T1000 (cell line): Measurements from ENCODE around the gene ATF2.

ENCODE experiments used
- DNase-seq: peaks from one replicate; lab custom pipeline; 2025; ENCODE audit warnings: mixed read lengths; lab: John Stamatoyannopoulos, UW

ATF2 gene, protein sequence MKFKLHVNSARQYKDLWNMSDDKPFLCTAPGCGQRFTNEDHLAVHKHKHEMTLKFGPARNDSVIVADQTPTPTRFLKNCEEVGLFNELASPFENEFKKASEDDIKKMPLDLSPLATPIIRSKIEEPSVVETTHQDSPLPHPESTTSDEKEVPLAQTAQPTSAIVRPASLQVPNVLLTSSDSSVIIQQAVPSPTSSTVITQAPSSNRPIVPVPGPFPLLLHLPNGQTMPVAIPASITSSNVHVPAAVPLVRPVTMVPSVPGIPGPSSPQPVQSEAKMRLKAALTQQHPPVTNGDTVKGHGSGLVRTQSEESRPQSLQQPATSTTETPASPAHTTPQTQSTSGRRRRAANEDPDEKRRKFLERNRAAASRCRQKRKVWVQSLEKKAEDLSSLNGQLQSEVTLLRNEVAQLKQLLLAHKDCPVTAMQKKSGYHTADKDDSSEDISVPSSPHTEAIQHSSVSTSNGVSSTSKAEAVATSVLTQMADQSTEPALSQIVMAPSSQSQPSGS

DNA sequence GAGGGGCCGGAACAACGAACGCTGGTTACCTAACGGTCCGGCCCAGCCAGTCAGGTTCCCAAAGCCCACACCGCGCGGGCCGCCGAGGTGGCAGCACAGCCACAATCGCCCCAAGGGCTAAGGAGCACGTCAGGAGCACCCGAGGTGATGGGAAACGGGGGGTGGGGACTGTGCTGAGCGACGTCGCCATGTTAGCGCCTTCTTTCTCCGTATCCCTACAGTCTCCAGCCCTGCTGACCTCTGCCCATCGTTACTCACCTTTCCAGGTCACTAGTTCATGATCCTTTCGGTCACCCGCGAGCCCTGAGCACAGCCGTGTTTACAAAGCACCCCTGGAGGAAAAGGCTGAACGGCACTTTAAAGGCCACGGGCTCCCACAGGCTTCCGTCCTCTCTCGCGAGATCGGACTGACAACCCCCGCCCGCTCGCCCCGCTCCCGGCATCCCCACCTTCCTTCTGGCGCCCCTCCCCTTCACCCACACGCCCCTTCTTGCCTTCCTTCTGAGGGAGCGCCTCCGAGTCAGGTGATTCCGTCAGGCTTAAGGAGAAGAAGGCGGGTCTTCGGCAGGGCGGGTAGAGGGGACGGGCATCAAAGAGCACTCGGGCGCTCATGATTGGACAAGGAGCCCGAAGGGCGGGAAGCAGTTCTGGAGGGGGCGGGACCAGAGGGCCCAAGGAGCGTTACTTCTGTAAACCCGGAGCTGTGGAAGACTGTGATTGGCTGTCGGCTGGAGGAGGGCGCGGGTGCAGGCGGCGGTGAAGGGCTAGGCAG, at the start of gene ATF2:
ATF2 (minus strand) TSS at position 412 of the 772 bp plus-strand sequence. CDS start 31,760 bp downstream, outside the sequence.
- DNase-seq: peak; percentile 98

DNA sequence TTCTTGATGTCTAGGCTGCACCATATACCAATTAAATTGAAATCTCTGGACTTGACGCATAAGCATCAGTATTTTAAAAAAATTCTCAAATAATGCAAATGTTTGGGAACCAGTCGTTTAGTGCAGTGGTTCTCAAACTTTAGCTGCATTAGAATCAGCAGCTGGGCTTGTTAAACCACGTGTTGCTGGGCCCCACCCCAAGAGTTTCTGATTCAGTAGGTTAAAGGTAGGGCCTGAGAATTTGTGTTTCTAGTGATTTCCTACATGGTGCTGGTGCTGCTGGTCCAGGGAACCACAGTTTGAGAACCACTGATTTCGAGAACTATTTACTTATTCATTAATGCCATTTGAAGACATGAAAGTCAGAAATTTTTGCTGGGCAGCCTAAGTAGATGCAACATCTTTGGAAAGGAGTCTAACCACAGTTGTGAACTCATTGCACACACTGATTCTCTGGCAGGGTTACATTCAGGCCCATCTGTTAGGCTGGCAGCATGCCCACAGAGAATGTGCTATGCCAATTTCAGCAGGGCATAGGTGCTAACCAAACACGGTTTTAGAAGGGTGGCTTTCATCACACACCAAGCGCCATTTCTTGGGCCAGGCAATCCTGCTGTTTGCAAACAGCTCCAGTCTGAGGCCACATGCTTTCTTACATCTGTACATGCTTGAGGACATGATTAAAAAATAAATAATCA, 39.9 kb upstream of the ATF2 start:
- no peak for DNase-seq

DNA sequence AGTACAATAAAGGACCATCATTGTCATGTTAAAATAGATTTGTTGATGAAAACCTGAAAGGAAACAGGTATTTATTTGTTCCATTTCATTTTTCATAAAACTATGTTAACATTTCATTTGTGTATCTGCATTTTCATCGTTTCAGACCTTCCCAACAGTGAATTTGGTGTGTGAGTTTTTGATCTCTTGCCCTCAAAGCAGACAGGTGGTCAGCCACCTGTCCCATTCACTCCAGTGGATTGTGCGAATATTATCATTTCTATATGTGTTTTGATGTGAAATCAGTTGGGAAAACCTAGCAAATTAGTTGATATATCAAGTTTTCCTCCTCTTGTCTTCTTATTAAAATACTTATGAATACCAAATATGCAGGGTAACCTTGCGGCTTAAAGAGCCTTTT, 38.9 kb upstream of the ATF2 start:
- no peak for DNase-seq

DNA sequence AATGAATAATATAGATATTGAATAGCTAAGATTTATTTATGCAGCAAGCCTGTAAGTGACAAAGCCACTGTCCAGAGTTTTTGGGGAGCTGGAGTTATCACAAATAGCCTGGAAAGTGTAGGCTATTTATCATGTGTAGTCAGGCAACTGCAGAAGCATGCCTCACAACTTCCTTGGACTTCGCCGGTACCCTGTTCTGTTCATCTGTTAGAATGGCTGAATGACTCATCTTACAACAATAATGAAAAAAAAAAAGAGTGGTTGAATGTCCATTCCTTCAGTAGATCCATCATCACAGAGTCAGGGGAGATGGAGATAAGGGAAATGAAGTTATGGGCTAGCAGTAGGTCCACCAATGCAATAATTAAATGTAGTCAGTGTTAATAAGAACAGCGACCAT, 37.5 kb upstream of the ATF2 start:
- no peak for DNase-seq

DNA sequence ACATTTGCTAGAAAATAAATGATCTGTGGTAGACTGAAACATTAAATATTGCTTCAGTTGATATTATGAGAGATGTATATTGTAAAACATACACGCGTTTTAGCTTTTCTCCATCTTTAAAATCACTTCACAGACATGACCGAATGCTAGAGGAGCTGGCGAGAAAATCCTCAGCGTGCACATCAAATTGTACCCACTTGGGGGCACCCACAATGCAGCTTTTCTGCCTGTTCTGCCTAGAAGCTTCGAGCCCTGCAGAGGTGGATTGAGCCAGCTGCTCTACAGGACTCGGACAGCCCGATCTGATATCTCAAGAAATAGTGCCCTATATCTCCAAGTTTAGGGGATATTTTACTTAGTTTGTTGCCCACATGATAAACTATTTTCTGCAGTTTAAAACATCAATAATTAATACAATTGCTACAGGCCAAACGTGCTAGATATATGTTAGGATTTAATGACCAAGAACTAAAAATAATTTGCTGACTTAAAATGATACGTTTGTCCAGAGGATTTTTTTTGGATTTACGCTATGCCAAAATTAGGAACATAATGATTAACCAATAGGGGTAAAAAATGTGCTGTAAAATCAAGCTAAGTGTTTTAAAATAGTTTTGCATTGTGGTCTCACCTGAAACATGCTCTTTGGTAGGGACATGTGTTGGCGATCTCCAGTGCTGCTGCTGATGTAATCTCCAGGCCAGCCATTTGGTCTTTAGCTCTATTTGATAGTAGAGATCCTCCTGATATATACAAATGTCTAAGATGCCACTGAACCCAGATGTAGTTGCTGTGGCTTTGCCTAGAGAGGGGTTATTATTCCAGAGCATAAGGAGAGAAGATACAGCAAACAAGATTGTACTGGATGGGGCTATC, 35.9 kb upstream of the ATF2 start:
- DNase-seq: no peak

DNA sequence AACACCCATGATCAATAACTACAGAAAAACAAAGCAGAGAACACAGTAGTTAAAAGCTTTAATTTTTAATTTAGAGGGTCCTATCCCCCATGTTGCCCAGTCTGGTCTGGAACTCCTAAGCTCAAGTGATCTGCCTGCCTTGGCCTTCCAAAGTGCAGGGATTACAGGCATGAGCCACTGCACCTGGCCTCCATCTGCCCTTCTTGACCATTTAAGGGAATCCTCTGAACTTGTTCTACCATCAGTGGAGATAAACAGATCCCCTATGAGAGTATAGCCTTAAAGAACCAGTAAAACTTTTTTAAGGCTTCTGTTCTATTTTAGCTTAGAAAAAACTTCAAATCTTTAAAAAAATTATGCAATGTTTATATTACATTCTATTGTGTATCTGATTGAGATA, 27.0 kb upstream of the ATF2 start:
- no peak for DNase-seq

DNA sequence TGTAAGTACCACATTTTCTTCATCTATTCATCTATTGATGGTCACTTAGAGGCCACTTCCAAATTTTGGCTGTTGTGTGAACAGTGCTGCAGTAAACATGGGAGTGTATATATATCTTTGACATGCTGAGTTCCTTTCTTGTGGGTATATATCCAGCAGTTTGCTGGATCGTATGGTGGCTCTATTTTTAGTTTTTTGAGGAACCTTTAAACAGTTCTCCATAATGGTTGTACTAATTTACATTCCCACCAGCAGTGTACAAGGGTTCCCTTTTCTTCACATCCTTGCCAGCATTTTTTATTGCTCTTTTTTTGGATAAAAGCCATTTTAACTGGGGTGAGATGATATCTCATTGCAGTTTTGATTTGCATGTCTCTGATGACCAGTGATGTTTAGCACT, 20.8 kb upstream of the ATF2 start:
- DNase-seq: no peak

DNA sequence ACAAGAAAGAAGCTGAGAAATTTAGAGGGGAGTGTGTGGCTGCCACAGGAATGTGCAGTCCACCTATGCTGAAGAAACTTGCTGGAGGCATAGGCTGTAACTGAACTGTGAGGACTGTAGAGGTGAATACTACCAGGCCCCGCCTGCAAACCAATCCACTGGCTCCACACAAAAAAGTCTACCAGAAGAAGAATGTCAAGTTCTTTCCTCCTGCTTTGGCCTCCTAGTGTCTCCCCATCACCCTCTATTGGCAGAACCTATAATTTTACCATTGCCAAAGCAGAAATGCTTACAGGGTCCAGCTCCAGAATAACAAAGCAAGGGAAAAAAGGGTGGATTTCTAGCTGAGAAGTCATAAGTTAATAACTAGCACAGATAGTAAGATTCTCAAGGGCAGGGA, 19.4 kb upstream of the ATF2 start:
- DNase-seq: no peak

DNA sequence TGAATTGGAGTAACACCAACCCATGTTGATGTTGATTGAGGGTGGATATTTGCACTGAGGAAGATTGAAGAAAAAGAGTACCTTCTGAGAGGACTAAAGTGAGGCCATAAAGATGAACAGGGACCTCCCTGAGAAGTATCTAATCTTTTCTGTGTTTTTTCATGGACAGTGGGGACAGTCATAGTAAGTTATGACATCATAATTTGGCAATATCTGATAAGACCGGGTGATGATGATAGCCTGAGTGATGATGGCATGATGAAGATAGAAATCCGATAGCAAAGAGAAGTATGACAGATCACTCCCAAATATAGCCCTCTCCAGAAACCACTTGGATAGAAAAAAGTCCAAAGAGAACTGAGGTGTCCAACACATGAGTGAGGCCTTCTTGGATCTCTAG, 15.7 kb upstream of the ATF2 start:
- DNase-seq: no peak

DNA sequence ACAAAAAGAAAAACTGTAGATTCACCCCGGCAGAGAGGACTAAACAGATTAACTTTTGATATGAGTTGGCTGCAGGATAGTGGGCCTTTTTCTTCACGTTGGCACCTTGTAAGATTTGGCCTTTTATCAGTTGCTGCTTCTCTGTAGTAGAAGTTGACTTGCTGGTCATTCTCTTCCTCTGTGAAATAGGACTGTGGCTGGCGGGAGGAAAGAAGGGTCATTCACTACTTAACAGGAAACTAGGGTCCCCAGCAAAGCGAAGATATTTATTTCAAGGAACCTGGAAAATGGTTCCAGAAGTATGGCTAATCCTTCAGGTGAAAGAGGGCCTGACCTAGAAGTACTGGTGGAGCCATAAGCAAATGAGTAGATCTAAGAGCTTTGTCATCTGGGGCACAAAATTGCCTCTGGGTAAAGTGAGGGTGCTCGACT, 13.9 kb upstream of the ATF2 start:
- no peak for DNase-seq

DNA sequence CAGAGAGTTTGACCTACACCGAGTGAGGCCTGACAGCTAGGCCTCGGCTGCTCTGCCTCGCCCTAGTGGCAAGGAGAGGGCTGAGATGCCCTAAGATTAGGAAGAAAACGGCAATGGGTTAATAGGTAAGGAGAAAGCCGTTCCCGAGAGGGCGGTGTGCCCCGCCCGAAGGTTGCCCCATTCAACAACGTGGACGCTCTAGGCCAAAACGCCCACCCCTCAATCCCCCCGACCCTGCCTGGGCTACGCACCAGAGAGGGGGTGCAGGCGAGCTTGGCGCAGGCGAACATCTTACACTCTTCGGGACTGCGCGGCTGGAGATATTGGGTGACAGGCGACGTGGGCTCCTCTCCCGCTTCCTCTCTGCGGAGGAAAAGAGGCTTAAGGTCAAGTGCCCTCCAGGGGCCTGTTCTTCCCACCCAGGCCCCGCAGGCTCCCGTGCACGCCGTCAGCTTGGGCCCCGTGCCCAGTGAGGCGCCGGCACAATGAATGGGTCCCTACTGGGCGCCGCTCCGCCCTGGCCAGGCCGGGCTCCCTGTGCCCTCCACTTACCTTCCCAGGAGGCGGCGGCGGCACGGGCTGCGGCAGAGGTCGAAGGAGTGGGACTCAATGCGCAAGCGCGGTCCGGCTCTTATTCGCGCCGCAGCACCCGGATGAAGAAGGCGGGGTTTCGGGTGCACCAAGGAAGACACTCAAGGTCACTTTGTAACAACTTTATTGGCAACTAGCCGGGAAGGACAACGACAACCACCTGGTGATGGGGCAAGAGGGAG, 13.3 kb upstream of the ATF2 start, which contains the start of gene ATP5MC3:
ATP5MC3 (minus strand) TSS at position 607 of the 773 bp plus-strand sequence; CDS start at position 290, 317 bp downstream.
- DNase-seq: peak; percentile 83

DNA sequence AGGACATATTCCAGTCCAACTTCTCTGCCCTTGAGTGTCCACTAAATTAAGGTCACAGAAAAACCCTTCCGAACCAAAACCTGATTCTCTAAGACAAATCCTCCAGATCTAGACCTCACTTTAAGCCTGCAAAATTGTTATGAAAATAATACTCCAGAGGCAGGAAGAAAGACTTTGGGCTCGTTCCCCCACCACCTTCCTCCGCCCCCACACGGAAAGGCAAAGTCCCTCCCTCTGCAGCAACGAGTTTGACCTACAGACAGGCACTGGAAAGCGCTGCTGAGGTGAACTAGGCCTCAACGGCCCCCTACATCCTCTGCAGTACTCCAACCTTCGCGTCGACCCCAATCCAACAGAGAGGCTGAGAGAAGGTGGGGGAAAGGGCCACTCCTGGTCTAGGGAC, 12.7 kb upstream of the ATF2 start:
- no peak for DNase-seq

DNA sequence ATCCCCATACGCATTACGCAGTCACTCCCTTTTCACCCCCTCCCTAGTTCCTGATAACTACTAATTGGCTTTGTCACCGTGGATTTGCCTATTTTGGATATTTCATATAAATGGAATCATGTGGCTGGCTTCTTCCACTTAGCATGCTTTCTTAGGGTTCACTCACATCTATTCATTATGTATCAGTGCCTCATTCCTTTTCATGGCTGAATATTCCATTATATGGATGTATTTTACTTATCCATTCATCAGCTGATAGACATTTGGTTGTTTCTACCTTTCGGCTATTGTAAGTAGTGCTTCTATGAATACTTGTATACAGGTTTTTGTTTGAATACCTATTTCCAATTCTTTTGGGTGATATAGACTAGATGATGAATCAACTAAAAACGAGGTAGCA, 8.6 kb upstream of the ATF2 start:
- no peak for DNase-seq

DNA sequence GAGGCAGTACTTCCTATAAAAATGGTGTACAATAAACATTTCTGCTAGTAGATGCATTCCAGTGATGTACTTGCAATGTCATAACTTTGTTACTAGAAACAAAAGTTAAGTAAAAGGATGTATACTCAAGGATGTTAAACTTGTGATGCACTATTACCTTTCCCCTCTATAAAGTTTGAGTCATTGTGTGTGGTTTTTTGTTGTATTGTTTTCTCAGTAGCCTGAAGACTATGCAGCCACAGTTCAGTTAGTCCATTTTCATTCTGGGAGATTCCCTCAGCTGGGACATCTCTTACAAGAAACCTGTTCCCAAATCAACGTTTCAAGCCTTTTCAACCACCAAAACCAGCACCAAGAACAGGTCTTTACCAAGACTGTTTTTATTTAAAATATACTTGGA, 7.9 kb upstream of the ATF2 start:
- no peak for DNase-seq

DNA sequence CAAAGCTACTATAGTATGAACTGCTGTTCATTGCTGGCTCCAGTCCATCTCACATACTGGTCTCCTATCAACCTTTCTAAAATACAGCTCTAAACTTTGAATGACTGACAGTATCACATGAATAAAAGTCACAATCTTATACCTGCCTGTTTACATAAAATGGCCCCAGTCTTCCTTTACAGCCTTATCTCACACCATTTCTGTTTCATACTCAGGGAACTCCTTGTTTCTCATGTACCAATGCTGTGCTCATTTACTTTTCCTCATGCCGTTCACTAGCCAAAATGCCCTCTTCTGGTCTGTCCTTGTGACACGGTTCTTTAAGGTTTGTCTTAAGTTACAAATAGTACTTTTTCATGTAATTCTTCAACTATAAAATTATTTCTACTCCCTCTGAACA, 7.3 kb upstream of the ATF2 start:
- DNase-seq: no peak

DNA sequence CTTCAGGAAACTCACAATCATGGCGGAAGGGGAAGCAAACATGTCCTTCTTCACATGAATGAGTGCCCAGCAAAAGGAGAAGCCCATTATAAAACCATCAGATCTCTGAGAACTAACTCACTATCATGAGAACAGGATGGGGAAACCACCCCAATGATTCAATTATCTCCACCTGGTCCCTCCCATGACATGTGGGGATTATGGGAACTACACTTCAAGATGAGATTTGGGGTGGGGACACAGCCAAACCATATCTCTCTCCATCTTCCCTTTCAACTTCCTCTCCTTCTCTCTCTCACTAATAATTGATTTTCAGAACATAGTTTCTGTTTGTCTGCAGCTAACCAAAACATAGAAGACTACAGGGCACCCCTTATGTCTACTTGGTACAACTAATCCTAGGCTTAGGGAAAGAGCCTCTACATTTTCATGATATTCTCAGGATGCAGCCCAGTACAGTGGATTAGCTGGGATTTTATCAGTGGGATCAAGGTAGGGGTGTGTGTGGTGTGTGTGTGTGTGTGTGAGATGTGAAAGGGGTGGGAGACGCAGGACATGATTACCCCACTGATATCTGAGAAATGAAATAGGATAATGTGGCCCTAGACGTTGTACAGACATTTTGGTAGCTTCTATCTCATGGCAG, 2.8 kb upstream of the ATF2 start:
- no peak for DNase-seq

DNA sequence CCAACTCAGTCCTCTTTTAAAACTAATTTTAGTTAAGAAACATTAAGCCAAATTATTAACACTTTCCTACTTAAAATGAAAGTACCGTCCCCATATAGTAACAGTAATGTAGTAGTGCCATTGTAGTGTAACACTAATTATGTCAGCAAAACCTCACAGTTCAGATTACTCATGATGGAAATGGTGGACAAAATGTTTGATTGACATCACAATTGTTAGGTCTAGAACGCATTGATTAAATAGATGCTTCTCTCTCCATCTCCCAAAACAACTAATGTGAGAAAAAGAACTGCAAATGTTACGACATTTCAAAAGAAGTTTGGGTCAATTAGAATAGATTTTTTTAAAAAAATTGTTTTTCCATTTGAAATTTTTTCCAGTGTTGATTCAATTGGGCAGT, 1.2 kb upstream of the ATF2 start:
- no peak for DNase-seq

DNA sequence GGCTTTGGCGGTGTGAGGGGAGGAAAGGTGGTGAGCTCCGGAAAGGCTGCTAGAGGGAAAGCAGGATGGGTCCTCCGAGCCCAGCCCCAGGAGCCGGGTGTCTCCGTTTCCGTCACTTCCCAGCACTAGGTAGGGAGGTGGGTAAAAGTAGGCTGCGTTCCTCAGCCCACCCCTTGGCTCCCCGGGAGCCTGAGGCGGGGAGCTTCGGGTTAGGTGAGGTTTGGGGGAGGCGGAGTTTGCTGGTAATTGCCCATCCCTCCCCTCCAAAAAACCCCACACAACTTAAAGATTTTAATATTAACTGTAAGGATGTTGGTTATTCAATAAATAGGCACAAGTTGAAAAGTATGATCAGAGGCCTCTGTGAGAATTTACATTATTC, 552 bp upstream of the ATF2 start:
- no peak for DNase-seq

DNA sequence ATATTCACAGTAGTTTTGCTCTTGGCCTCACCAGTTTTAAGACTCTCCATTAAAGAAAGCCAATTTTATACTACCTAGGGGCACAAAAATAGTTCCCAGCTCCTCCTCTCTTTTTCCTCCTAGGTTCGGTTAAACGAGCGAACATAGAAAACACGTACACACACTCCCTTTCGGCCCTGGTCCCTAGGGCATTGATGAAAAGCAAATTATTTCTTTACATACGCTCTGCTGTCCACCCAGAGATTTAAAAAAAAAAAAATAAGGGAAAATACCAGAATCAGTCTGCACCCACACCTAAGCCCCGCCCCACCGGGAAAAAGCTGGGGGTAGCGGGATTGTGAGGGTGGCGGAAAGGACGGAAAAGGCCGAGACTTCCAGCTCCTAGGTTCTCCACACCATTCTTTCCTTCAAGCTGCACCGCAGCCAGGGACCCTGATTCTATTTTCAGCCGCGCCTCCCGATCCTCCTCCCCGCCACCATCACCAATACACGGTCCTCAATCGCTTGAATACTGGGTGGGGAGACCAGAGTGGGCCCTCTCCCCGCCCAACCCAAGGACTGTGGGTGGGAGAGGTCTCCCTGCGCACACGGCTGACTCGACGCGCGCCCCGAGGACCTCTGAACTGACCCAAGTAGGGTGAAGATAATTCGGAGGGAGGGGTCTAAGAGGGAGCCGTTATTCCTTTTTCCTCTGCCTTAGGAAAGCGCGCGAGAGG, 769 bp downstream of the ATF2 start:
- peak; percentile 12 for DNase-seq
